K562 (cell line): Measurements from ENCODE around the gene ZFR2. TPM values are rescaled to one million over a fixed set of nuclear protein-coding genes. Genes with fewer than 3 reads are reported as not detected.

Source experiments
- CBFB ChIP-seq: sonication (generic); formaldehyde crosslinking; IDR thresholded peaks from 2 replicates; pipeline ENCODE4 v1.4.0; 2020; ENCODE audit warnings: mild to moderate bottlenecking, missing genetic modification reagents
- CBX5 ChIP-seq: IDR thresholded peaks from 2 replicates; pipeline ENCODE4 v1.6.1; 2014; ENCODE audit warnings: low read depth, borderline replicate concordance
- CGGBP1 ChIP-seq: fragments of 250-450 bp; sonication (Bioruptor Pico); IDR thresholded peaks from 2 replicates; pipeline ENCODE4 v1.9.0; 2021; ENCODE audit warnings: mild to moderate bottlenecking
- E2F6 ChIP-seq, 2 experiments: IDR thresholded peaks; 2 replicates each; pipeline ENCODE4 v1.6.1; 2011; ENCODE audit warnings: borderline replicate concordance in 1 of 2, control low read depth in 1 of 2, low read depth in 1 of 2, low read length in 1 of 2, mild to moderate bottlenecking in 1 of 2, mixed read lengths in 1 of 2, moderate library complexity in 1 of 2; ENCODE audit not compliant: insufficient read depth in 1 of 2, insufficient read length in 1 of 2, poor library complexity in 1 of 2, severe bottlenecking in 1 of 2; ENCODE audit errors: extremely low read depth in 1 of 2
- ETV5 ChIP-seq: sonication (generic); formaldehyde crosslinking; IDR thresholded peaks from 2 replicates; pipeline ENCODE4 v1.4.0; 2020; ENCODE audit warnings: low read depth, mild to moderate bottlenecking, missing genetic modification reagents
- FOXJ3 ChIP-seq: sonication (generic); formaldehyde crosslinking; IDR thresholded peaks from 2 replicates; pipeline ENCODE4 v1.4.0; 2020; ENCODE audit warnings: mild to moderate bottlenecking, missing genetic modification reagents
- MAFF ChIP-seq: IDR thresholded peaks from 2 replicates; pipeline ENCODE4 v1.6.1; 2012; ENCODE audit warnings: low read length, improper control_type of control experiment
- MAX ChIP-seq: sonication (generic); formaldehyde crosslinking; IDR thresholded peaks from 2 replicates; pipeline ENCODE4 v1.9.0; 2022; ENCODE audit warnings: mild to moderate bottlenecking, missing genetic modification reagents
- MAZ ChIP-seq, 2 experiments: fragments of 450-650 bp in 1 of 2; sonication (generic) in 1 of 2; formaldehyde crosslinking; IDR thresholded peaks in 1 of 2; conservative IDR thresholded peaks in 1 of 2; 2 replicates each; pipeline versions ENCODE4 v1.4.0 to v1.5.0; 2020; ENCODE audit warnings: mild to moderate bottlenecking in 1 of 2, missing genetic modification reagents in 1 of 2
- MED1 ChIP-seq: sonication (generic); formaldehyde crosslinking; IDR thresholded peaks from 2 replicates; pipeline ENCODE4 v1.8.1; 2023; ENCODE audit warnings: missing genetic modification reagents, borderline replicate concordance
- MTA1 ChIP-seq: fragments of 450-650 bp; IDR thresholded peaks from 2 replicates; pipeline ENCODE4 v1.6.1; 2017; ENCODE audit warnings: borderline replicate concordance
- MYNN ChIP-seq, 2 experiments: sonication (generic); formaldehyde crosslinking in 1 of 2; IDR thresholded peaks; 2 replicates each; pipeline versions ENCODE4 v1.5.0 to v1.6.1; 2016 to 2020; ENCODE audit warnings: antibody characterized with exemption in 1 of 2, missing genetic modification reagents in 1 of 2
- PHF21A ChIP-seq: fragments of 450-650 bp; IDR thresholded peaks from 2 replicates; pipeline ENCODE4 v1.6.1; 2017; ENCODE audit warnings: low read depth, borderline replicate concordance
- PRDM10 ChIP-seq: fragments of 450-650 bp; IDR thresholded peaks from 2 replicates; pipeline ENCODE4 v1.6.1; 2018; ENCODE audit not compliant: partially characterized antibody
- RBM22 ChIP-seq: fragments of 200-400 bp; formaldehyde crosslinking; IDR thresholded peaks from 2 replicates; pipeline ENCODE4 v1.6.1; 2018; ENCODE audit warnings: low read length, low read depth; ENCODE audit not compliant: poor library complexity, severe bottlenecking
- SMAD1 ChIP-seq: fragments of 150-350 bp; IDR thresholded peaks from 2 replicates; pipeline ENCODE4 v1.6.1; 2014; ENCODE audit warnings: low read length, low read depth; ENCODE audit not compliant: partially characterized antibody
- ZHX1 ChIP-seq: fragments of 150-350 bp; conservative IDR thresholded peaks from 2 replicates; pipeline ENCODE4 v1.6.1; 2014; ENCODE audit warnings: low read length
- ZNF232 ChIP-seq: sonication (generic); formaldehyde crosslinking; IDR thresholded peaks from 2 replicates; pipeline ENCODE4 v1.8.0; 2022; ENCODE audit warnings: mild to moderate bottlenecking, missing genetic modification reagents
- polyA plus RNA-seq, 8 experiments: library from polyadenylated mRNA; depleted of rRNA in 4 of 8; stranded (reverse) in 5 of 8; unstranded in 3 of 8; fragments of >200 nt; fragmentation: Nextera tagmentation in 2 of 8; fragmentation: Illumina TruSeq in 1 of 8; extraction: Ambion mirVana in 2 of 8; extraction: Trizol in 1 of 8; gene quantifications; 2 replicates each; pipeline versions ENCODE4 v1.2.1 to v1.2.3, GENCODE V29; 2011 to 2014; ENCODE audit warnings: inconsistent platforms in 1 of 8, missing spikeins in 1 of 8
- total RNA-seq, 7 experiments: library from RNA; depleted of rRNA in 6 of 7; stranded (reverse); fragments of >200 nt in 6 of 7; fragmentation: Illumina TruSeq in 2 of 7; extraction: Trizol in 2 of 7; gene quantifications; 2 replicates each; pipeline versions ENCODE4 v1.2.1 to v1.2.3, GENCODE V29; 2011 to 2021; ENCODE audit warnings: low replicate concordance in 1 of 7

ZFR2 gene
- total and polyA plus RNA-seq, 9 of the 15 experiments (the other 6 are each of a cell fraction or from before 2014, with no cell fraction given): 0.03 to 0.59 (median 0.07) TPM; not detected in 6

GRCh38 chr19:3785938-3786824 is 82.7 kb downstream of the ZFR2 start, which contains the start of gene MATK (continued):
- no peak for TF ChIP-seq RBM22
- TF ChIP-seq MAFF: no peak
- TF ChIP-seq MAZ (CRISPR knock-in tag; conservative IDR thresholded peaks at IDR 0.05 in 1 of 2, IDR thresholded peaks at IDR 0.05 in 1 of 2): 0 out of 4 replicates have a peak, but pooled peaks of 1 of the 2 experiments have one; percentile 17
- TF ChIP-seq MED1 (CRISPR knock-in tag): no peak
- TF ChIP-seq CGGBP1 (CRISPR knock-in tag): no peak
- TF ChIP-seq ETV5 (CRISPR knock-in tag): no peak
- no peak for TF ChIP-seq MAX (CRISPR knock-in tag)
- TF ChIP-seq MYNN (IDR thresholded peaks at IDR 0.05): no peak
- no peak for TF ChIP-seq MYNN (CRISPR knock-in tag; IDR thresholded peaks at IDR 0.05)
- peak in 1 of 2 experiments; percentile 39 for TF ChIP-seq E2F6 (IDR thresholded peaks at IDR 0.05; ENCODE audit: borderline replicate concordance in 1 of 2, extremely low read depth in 1 of 2, insufficient read depth in 1 of 2, insufficient read length in 1 of 2, low read depth in 1 of 2, low read length in 1 of 2, poor library complexity in 1 of 2, severe bottlenecking in 1 of 2)
- no peak for TF ChIP-seq CBFB
- TF ChIP-seq ZNF232 (CRISPR knock-in tag): no peak
- TF ChIP-seq FOXJ3 (CRISPR knock-in tag): no peak
- no peak for TF ChIP-seq MTA1
- TF ChIP-seq PRDM10: no peak
- no peak for TF ChIP-seq SMAD1
- TF ChIP-seq PHF21A: no peak
- TF ChIP-seq ZHX1: no peak
- TF ChIP-seq CBX5: no peak
